ENCODE data around the gene HYOU1.

HYOU1 gene

DNA sequence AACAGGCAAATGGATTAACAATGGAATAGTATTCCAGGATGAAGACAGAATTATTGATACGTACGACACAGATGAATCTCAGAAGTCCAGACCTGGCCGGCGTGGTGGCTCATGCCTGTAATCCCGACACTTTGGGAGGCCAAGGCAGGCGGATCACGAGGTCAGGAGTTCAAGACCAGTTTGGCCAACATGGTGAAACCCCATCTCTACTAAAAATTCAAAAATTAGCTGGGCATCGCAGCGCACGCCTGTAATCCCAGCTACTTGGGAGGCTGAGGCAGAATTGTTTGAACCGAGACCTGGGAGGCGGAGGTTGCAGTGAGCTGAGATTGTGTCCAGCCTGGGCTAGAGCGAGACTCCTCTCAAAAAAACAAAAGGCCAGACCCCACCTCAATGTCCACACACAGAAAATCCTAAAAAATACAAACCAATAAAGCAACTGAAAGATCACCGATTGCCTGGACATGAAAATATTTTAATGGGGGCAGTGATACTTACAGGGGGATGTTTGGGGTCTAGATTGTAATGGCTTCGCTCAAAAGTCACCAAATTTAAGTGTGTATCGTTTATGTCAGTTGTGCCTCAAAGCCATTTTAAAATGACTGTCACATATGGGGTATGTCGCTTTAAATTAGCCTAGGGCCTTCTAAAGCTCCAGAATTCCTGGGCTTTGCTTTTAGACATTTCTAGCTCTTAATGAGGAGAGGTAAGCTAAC, 42.6 kb downstream of the HYOU1 start:
- no peak overlapping the region for H3K4me3 ChIP-seq (ENCODE audit: low read depth, low read length)
- no peak for DNase-seq (ENCODE audit: low read depth)
- TF ChIP-seq, protein P1, sequence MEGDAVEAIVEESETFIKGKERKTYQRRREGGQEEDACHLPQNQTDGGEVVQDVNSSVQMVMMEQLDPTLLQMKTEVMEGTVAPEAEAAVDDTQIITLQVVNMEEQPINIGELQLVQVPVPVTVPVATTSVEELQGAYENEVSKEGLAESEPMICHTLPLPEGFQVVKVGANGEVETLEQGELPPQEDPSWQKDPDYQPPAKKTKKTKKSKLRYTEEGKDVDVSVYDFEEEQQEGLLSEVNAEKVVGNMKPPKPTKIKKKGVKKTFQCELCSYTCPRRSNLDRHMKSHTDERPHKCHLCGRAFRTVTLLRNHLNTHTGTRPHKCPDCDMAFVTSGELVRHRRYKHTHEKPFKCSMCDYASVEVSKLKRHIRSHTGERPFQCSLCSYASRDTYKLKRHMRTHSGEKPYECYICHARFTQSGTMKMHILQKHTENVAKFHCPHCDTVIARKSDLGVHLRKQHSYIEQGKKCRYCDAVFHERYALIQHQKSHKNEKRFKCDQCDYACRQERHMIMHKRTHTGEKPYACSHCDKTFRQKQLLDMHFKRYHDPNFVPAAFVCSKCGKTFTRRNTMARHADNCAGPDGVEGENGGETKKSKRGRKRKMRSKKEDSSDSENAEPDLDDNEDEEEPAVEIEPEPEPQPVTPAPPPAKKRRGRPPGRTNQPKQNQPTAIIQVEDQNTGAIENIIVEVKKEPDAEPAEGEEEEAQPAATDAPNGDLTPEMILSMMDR (IDR thresholded peaks at IDR 0.05; ENCODE audit: insufficient read depth, low read depth, low read length, missing control alignments) = no peak

DNA sequence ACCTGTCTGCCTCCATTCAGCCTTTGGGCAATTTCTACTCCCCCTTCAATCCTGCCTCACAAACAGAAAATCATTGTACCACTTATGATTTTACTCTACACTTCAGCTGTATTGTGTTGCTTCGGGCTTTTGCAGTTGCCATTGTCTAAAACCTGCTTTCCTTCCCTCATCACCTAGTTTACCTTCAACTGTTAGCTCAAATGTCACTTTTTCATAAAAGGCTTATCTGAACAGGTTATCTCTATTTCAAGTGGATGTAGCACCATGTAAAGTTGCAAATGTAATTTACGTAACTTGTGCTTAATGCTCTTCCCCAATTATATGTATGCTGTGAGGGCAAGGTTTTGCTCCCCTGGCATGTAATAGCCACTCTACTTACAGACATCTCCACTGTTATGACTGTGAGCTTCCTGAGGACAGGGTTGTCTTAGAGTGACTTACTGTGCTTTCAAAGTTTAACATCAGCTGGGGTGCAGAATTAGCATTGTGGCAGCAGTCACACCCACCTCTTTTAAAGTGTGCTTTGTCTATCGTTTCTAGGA, 44.3 kb downstream of the HYOU1 start:
- no peak for DNase-seq (ENCODE audit: low read depth)
- TF ChIP-seq, protein P1 (IDR thresholded peaks at IDR 0.05; ENCODE audit: insufficient read depth, low read depth, low read length, missing control alignments) = no peak
- no peak overlapping the region for H3K4me3 ChIP-seq (ENCODE audit: low read depth, low read length)

- no peak for DNase-seq (ENCODE audit: low read depth)
- TF ChIP-seq, protein P1 (IDR thresholded peaks at IDR 0.05; ENCODE audit: insufficient read depth, low read depth, low read length, missing control alignments) = no peak
- no peak overlapping the region for H3K4me3 ChIP-seq (ENCODE audit: low read depth, low read length)
Measured at GRCh38 chr11:119011476-119012053, 45.4 kb downstream of the HYOU1 start.

DNA sequence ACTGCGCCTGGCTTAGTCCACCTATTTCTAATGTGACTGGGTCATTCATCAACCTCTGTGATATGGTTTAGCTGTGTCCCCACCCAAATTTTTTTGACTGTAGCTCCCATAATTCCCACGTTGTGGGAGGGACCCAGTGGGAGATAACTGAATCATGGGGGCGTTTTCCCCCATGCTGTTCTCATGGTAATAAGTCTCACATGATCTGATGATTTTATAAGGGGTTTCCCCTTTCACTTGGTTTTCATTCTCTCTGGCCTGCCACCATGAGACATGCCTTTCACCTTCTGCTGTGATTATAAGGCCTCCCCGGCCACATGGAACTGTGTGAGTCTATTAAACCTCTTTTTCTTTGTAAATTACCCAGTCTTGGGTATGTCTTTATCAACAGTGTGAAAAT, 50.3 kb downstream of the HYOU1 start:
- H3K4me3 ChIP-seq (ENCODE audit: low read depth, low read length) = no peak overlapping the region
- DNase-seq (ENCODE audit: low read depth) = no peak
- TF ChIP-seq, protein P1 (IDR thresholded peaks at IDR 0.05; ENCODE audit: insufficient read depth, low read depth, low read length, missing control alignments) = no peak

- TF ChIP-seq, protein P1 (IDR thresholded peaks at IDR 0.05; ENCODE audit: insufficient read depth, low read depth, low read length, missing control alignments) = no peak
- DNase-seq (ENCODE audit: low read depth) = no peak
- no peak overlapping the region for H3K4me3 ChIP-seq (ENCODE audit: low read depth, low read length)
Measured at GRCh38 chr11:119000906-119001305, 56.1 kb downstream of the HYOU1 start.

DNA sequence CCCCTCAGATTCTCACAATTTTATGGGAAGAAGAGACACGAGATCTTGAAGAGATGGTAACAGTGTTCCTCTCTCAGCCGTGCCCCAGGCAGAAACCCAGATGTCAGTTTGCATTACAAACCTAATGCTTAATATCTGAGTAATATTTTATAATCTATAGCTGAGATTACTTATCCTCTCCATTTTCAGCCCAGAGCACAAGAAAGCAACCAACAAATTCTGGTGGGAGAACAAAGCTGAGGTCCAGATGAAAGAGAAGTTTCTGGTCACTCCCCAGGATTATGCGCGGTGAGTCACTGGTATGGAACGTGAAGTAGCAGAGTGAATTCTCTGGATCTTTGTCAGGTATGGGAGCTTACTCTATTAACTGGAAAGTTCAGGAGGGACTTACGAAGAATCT, 58.2 kb downstream of the HYOU1 start:
- H3K4me3 ChIP-seq (ENCODE audit: low read depth, low read length) = peak overlapping the region; percentile 78
- TF ChIP-seq, protein P1 (IDR thresholded peaks at IDR 0.05; ENCODE audit: insufficient read depth, low read depth, low read length, missing control alignments) = no peak
- no peak for DNase-seq (ENCODE audit: low read depth)
